ENCODE results near the gene KIAA0930.

DNA sequence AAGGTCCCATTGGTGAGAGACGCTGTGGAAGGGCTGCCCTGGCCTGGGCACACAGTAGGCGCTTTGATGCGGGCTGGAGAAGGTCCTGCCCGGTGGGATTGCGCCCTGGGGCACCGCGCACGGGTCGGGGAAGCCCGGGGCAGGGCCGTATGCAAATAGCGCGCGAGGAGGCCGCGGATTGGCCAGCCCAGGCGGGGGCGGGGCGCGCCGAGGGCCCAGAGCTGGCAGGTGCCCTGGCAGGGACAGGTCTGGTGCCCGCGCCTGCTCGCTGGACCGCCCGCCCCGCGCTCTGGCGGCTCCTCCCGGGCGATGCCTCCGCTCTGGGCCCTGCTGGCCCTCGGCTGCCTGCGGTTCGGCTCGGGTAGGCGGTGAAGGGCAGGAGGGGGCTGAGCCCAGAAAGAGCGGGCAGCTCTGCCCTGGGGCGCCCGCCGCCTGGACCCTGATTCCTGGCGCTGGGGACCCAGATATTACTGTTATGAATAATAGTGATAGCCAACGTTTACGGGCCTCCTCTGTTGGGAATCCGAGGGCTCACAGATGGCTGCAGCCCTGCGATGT lies 44.1 kb upstream of the KIAA0930 start, which contains the start of gene UPK3A:
- no peak for TF ChIP-seq CTCF (IDR thresholded peaks at IDR 0.05)
- TF ChIP-seq POLR2A (IDR thresholded peaks at IDR 0.05): no peak
